OCI-LY7 (cell line): ENCODE measurements around the gene SARDH. TPM values are rescaled to one million over a fixed set of nuclear protein-coding genes. Genes with fewer than 3 reads are reported as not detected.

ENCODE experiments used
- BruUV-seq: library from RNA; stranded (reverse); fragments of 400-500 nt; replicated peaks from 2 replicates; lab custom pipeline; 2021; lab: Mats Ljungman, UMichigan
- CTCF ChIA-PET: fragments of 300-600 bp; sonication (Branson Sonifier 250); formaldehyde crosslinking; loops from one replicate; lab custom pipeline; 2022; ENCODE audit warnings: antibody characterized with exemption; ENCODE audit not compliant: unreplicated experiment; lab: Charles Lee
- POLR2A ChIA-PET: fragments of 300-600 bp; sonication (Branson Sonifier 250); formaldehyde crosslinking; loops from one replicate; lab custom pipeline; 2022; ENCODE audit warnings: antibody characterized with exemption; lab: Charles Lee
- DNase-seq: peaks from one replicate; pipeline ENCODE4 v3.0.0-alpha.2; 2015; ENCODE audit warnings: low spot score
- H2AFZ ChIP-seq: fragments of 200-600 bp; sonication (generic), shearing (Covaris generic); 2 replicates; pipeline ENCODE4 v1.6.1; 2014; ENCODE audit warnings: mild to moderate bottlenecking, antibody characterized with exemption, low read length, moderate library complexity
- H3K27ac ChIP-seq: fragments of 200-600 bp; sonication (generic); 2 replicates; pipeline ENCODE4 v1.5.1; 2014; ENCODE audit warnings: mixed run types, low read depth, mild to moderate bottlenecking, moderate library complexity, low read length, inconsistent platforms; ENCODE audit not compliant: poor library complexity, severe bottlenecking
- H3K36me3 ChIP-seq: fragments of 200-600 bp; sonication (generic); 2 replicates; pipeline ENCODE4 v1.6.1; 2014; ENCODE audit warnings: mild to moderate bottlenecking, antibody characterized with exemption, low read length, moderate library complexity, mixed read lengths; ENCODE audit not compliant: insufficient read depth
- H3K4me1 ChIP-seq: fragments of 200-600 bp; sonication (generic); 2 replicates; pipeline ENCODE4 v1.5.1; 2014; ENCODE audit warnings: mild to moderate bottlenecking, low read length; ENCODE audit not compliant: insufficient read depth, poor library complexity, severe bottlenecking
- H3K4me2 ChIP-seq: fragments of 200-600 bp; sonication (generic); 2 replicates; pipeline ENCODE4 v1.6.1; 2014; ENCODE audit warnings: mild to moderate bottlenecking, low read length
- H3K4me3 ChIP-seq: fragments of 200-600 bp; sonication (generic); 2 replicates; pipeline ENCODE4 v1.5.1; 2014; ENCODE audit warnings: mild to moderate bottlenecking, low read depth, low read length; ENCODE audit not compliant: poor library complexity, severe bottlenecking
- H3K79me2 ChIP-seq: fragments of 200-600 bp; sonication (generic); 2 replicates; pipeline ENCODE4 v1.6.1; 2016; ENCODE audit warnings: low read depth, mild to moderate bottlenecking, low read length, moderate library complexity, mixed read lengths; ENCODE audit not compliant: insufficient read depth
- H3K9me2 ChIP-seq: fragments of 200-600 bp; sonication (generic); 2 replicates; pipeline ENCODE4 v1.6.1; 2016; ENCODE audit warnings: mild to moderate bottlenecking, low read length, mixed read lengths; ENCODE audit not compliant: insufficient read depth
- H3K9me3 ChIP-seq: fragments of 200-600 bp; sonication (generic); 2 replicates; pipeline ENCODE4 v1.6.1; 2014; ENCODE audit warnings: mild to moderate bottlenecking, mixed run types, low read length, mixed read lengths
- H4K20me1 ChIP-seq: fragments of 200-600 bp; sonication (generic); 2 replicates; pipeline ENCODE4 v1.6.1; 2014; ENCODE audit warnings: mild to moderate bottlenecking, antibody characterized with exemption, low read length, moderate library complexity, mixed read lengths; ENCODE audit not compliant: insufficient read depth
- CTCF ChIP-seq: fragments of 200-600 bp; sonication (generic); conservative IDR thresholded peaks from 2 replicates; pipeline ENCODE4 v1.5.1; 2014; ENCODE audit warnings: mild to moderate bottlenecking, antibody characterized with exemption, low read length, moderate library complexity, mixed read lengths
- EZH2phosphoT487 ChIP-seq: fragments of 200-600 bp; sonication (generic); IDR thresholded peaks from 2 replicates; pipeline ENCODE4 v1.6.1; 2018; ENCODE audit warnings: low read depth, borderline replicate concordance, mild to moderate bottlenecking, mixed run types, antibody characterized with exemption, low read length, moderate library complexity, mixed read lengths
- intact Hi-C: fragments of 100-400 bp; cut with micrococcal nuclease; formaldehyde crosslinking; loops from one replicate; pipeline ENCODE4 v1.10.0; 2022; ENCODE audit not compliant: unreplicated experiment
- total RNA-seq, 2 experiments: library from RNA; depleted of rRNA in 1 of 2; stranded (reverse); fragments of >200 nt in 1 of 2; shearing (Covaris generic) in 1 of 2; gene quantifications; 2 replicates each; pipeline ENCODE4 v1.2.3, GENCODE V29; 2014 to 2022

Gene SARDH
- total RNA-seq, 2 experiments from 2014 or later, result 42.8 to 60.8 TPM

GRCh38 chr9:133768859-133769510, 30.8 kb upstream of the SARDH start:
- intact Hi-C loops, result no loop called here
- H3K36me3 ChIP-seq, result peaks cover 36% of the 10 kb centered on the region
- ChIA-PET CTCF (no interaction called here), POLR2A (no interaction called here)
- H3K9me3 ChIP-seq, result peaks cover 12% of the 10 kb centered on the region; the same call in 1 of the 2 replicates
- no peak overlapping the region for H3K4me2 ChIP-seq
- TF ChIP-seq CTCF, result peak; percentile 51
- TF ChIP-seq EZH2phosphoT487, result no peak
- no peak overlapping the region for H3K4me3 ChIP-seq
- H3K4me1 ChIP-seq, result no peaks in the 10 kb centered on the region
- no peaks in the 10 kb centered on the region for H3K79me2 ChIP-seq
- H3K9me2 ChIP-seq, result no peaks in the 10 kb centered on the region
- no peak for DNase-seq
- no peaks in the 10 kb centered on the region for H4K20me1 ChIP-seq
- H3K27ac ChIP-seq, result no peak overlapping the region
- no TSS peak for BruUV-seq
- H2AFZ ChIP-seq, result no peak overlapping the region

DNA sequence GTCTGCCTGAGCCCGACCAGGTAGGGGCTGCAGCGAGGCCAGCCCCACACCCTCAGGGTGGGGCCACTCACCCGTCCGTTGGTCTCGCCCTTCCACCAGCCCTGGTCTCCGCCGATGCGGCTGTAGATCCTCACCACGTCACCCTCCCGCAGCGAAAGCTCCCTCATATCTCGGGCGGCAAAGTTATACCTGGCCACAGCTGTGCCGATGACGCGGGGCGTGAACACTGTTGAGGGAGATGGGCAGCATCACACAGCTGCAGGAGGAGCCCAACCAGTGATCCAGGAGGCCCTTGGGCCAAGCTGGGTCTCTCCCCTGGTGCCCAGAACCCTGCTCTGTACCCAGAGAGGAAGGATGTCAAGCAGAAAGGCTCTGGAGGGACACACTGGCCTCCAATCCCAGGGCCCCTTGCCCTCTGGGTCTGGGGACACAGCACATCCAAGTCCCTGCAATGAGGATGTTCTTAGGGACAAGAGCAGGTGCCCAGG, 30.3 kb upstream of the SARDH start:
- TF ChIP-seq CTCF (no peak), EZH2phosphoT487 (no peak)
- CTCF ChIA-PET, result no interaction called here
- POLR2A ChIA-PET, result no interaction called here
- DNase-seq, result no peak
- H3K4me2 ChIP-seq, result no peak overlapping the region
- peaks cover 7% of the 10 kb centered on the region; the same call in 1 of the 2 replicates for H3K9me3 ChIP-seq
- H3K27ac ChIP-seq, result no peak overlapping the region
- H3K36me3 ChIP-seq, result peaks cover 30% of the 10 kb centered on the region
- intact Hi-C loops, result no loop called here
- no TSS peak for BruUV-seq
- H3K79me2 ChIP-seq, result no peaks in the 10 kb centered on the region
- H3K9me2 ChIP-seq, result no peaks in the 10 kb centered on the region
- no peaks in the 10 kb centered on the region for H3K4me1 ChIP-seq
- no peak overlapping the region for H2AFZ ChIP-seq
- H4K20me1 ChIP-seq, result no peaks in the 10 kb centered on the region
- no peak overlapping the region for H3K4me3 ChIP-seq

- Histone ChIP-seq H3K9me3 (peaks cover 6% of the 10 kb centered on the region; the same call in 1 of the 2 replicates), H3K4me2 (no peak overlapping the region), H3K27ac (no peak overlapping the region), H3K79me2 (no peaks in the 10 kb centered on the region), H3K4me1 (no peaks in the 10 kb centered on the region), H3K4me3 (no peak overlapping the region), H3K36me3 (peaks cover 27% of the 10 kb centered on the region), H3K9me2 (no peaks in the 10 kb centered on the region), H2AFZ (no peak overlapping the region), H4K20me1 (no peaks in the 10 kb centered on the region)
- TF ChIP-seq CTCF (no peak), EZH2phosphoT487 (no peak)
- POLR2A ChIA-PET, result no interaction called here
- DNase-seq, result no peak
- CTCF ChIA-PET, result no interaction called here
- intact Hi-C loops, result no loop called here
- no TSS peak for BruUV-seq
These were observed 29.5 kb upstream of the SARDH start for GRCh38 chr9:133767625-133768024.
